ENCODE measurements around the gene ATF6. TPM values are rescaled to one million over a fixed set of nuclear protein-coding genes. Genes with fewer than 3 reads are reported as not detected.

Gene ATF6
- total and polyA plus RNA-seq, 2 of the 8 experiments (the other 6 are each of a cell fraction or from before 2014, with no cell fraction given): 4.6 to 10.0 TPM

DNA sequence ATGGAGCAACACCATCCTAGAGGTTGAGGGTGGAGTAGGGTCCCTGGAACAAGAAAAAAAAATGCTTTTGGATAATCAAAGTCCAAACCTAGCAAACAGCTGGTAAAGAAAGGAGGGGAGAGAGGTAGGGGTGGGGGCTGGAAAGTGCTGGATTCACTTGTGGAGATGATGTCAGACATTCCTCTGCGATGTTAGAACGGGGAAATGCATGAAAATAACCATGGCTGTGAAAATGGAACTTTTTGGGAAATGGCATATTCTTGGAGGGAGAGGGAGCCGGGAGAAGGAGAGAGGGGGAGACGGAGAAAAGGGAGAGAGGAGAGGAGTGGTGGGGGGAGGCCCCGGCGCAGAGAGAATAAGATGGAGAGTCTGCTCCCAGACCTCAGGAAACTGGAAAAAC is 203.9 kb downstream of the ATF6 start:
- Histone ChIP-seq H3K79me1 (ENCODE audit: low read depth, low read length) (no peaks in the 10 kb centered on the region), H3K9me3 (ENCODE audit: insufficient read depth in 2 of 2, low read depth in 1 of 2, low read length in 1 of 2) (no peaks in the 10 kb centered on the region), H3K23ac (ENCODE audit: insufficient read length) (no peak overlapping the region), H4K20me1 (replicated peaks in 1 of 2; ENCODE audit: control insufficient read depth in 1 of 2, insufficient read depth in 2 of 2, low read length in 2 of 2) (no peaks in the 10 kb centered on the region), H3K4me1 (replicated peaks in 1 of 4; ENCODE audit: control insufficient read depth in 3 of 4, insufficient read depth in 4 of 4, low read length in 3 of 4) (peaks cover 0 to 6% (median 0%) of the 10 kb centered on the region in 4 experiments; a peak in 3 of 7 replicates), H4K8ac (ENCODE audit: extremely low read depth, insufficient read depth, low read length) (no peak overlapping the region), H3K18ac (ENCODE audit: extremely low read depth, low read length) (no peak overlapping the region), H3K9ac (replicated peaks in 1 of 4; ENCODE audit: extremely low read depth in 1 of 4, low read depth in 3 of 4, low read length in 3 of 4) (no peak overlapping the region), H2BK15ac (ENCODE audit: low read length) (no peak overlapping the region), H2BK20ac (ENCODE audit: low read length) (no peak overlapping the region), H2BK5ac (ENCODE audit: low read depth, low read length) (no peak overlapping the region), H3K36me3 (ENCODE audit: control insufficient read depth in 2 of 4, insufficient read depth in 4 of 4, low read length in 3 of 4) (no peaks in the 10 kb centered on the region), H3K56ac (replicated peaks; ENCODE audit: insufficient read length, low read depth, low read length) (no peak overlapping the region), H3K27me3 (replicated peaks in 1 of 4; ENCODE audit: control insufficient read depth in 3 of 4, extremely low read depth in 1 of 4, insufficient read depth in 3 of 4, low read length in 3 of 4) (no peaks in the 10 kb centered on the region), H3K27ac (ENCODE audit: low read depth, low read length) (no peak overlapping the region), H3K4ac (replicated peaks; ENCODE audit: insufficient read length, low read depth, low read length) (no peak overlapping the region), H2AK5ac (ENCODE audit: low read depth, low read length) (no peak overlapping the region), H3K79me2 (ENCODE audit: control insufficient read depth in 1 of 2, insufficient read depth in 2 of 2, low read length in 2 of 2) (no peaks in the 10 kb centered on the region), H3K4me2 (ENCODE audit: insufficient read depth in 1 of 2, low read depth in 2 of 2, low read length in 2 of 2) (no peak overlapping the region), H2BK12ac (ENCODE audit: low read depth, low read length) (no peak overlapping the region), H3K14ac (ENCODE audit: insufficient read length) (no peak overlapping the region), H3K23me2 (ENCODE audit: low read depth, low read length) (no peaks in the 10 kb centered on the region; the same call in 1 of the 2 replicates), H4K5ac (ENCODE audit: insufficient read length, low read depth, low read length) (no peak overlapping the region), H3K4me3 (ENCODE audit: extremely low read depth in 1 of 4, insufficient read depth in 2 of 4, low read depth in 3 of 4, low read length in 4 of 4) (no peak overlapping the region), H2BK120ac (replicated peaks; ENCODE audit: low read depth, low read length) (no peak overlapping the region), H4K91ac (replicated peaks; ENCODE audit: insufficient read length, low read length) (no peak overlapping the region), H2AFZ (ENCODE audit: low read length) (no peak overlapping the region)
- no peak for DNase-seq (ENCODE audit: low read depth in 1 of 2, low spot score in 2 of 2)
- ChIA-PET POLR2A (ENCODE audit: partially characterized antibody) (interaction anchor here (1.2 kb wide), 1 partner anchor 10 kb away, joined by 6 read pairs; no protein-coding TSS in a partner anchor), CTCF (ENCODE audit: partially characterized antibody) (no interaction called here)
- 89% methylated on average over 6 of the region's 6 CpGs; no CpG with 5 or more reads in 1 of the 2 experiments for WGBS, 2 experiments (ENCODE audit: extremely low coverage in 1 of 2, insufficient coverage in 1 of 2, insufficient read length in 1 of 2, insufficient replicate concordance in 2 of 2, low coverage in 1 of 2, low lambda C conversion rate in 2 of 2, missing lambda C conversion rate in 1 of 2)
- no peak for FAIRE-seq
- TF ChIP-seq MAFK (IDR thresholded peaks at IDR 0.05; ENCODE audit: low read depth, low read length) (no peak), EZH2 (IDR thresholded peaks at IDR 0.05; ENCODE audit: low read depth, low read length, severe bottlenecking) (no peak), HDAC2 (IDR thresholded peaks at IDR 0.05; ENCODE audit: borderline replicate concordance in 1 of 2, low read depth in 2 of 2, low read length in 2 of 2) (no peak), RNF2 (IDR thresholded peaks at IDR 0.05; ENCODE audit: borderline replicate concordance, low read depth, low read length, missing control alignments, poor library complexity, severe bottlenecking) (no peak), TBP (IDR thresholded peaks at IDR 0.05; ENCODE audit: low read depth, low read length) (no peak), RXRA (IDR thresholded peaks at IDR 0.05; ENCODE audit: insufficient read depth, low read depth, low read length) (no peak)

Data from H1 (cell line).